Measurements from ENCODE around the gene BTBD6.
"Not testable (repeated sequence)": the region's sequence is repeated elsewhere in the genome, so short reads cannot be mapped to it uniquely, and the experiment has no call there.

Gene BTBD6

GRCh38 chr14:105268736-105269354 lies 20.5 kb downstream of the BTBD6 start:
- no peak for DNase-seq

GRCh38 chr14:105269405-105269804 lies 21.1 kb downstream of the BTBD6 start:
- DNase-seq: no peak

- peak in 4 of 58 donors; percentile 18 to 36 (median 25) for DNase-seq
Measured at GRCh38 chr14:105271224-105271890, 23.0 kb downstream of the BTBD6 start.

DNA sequence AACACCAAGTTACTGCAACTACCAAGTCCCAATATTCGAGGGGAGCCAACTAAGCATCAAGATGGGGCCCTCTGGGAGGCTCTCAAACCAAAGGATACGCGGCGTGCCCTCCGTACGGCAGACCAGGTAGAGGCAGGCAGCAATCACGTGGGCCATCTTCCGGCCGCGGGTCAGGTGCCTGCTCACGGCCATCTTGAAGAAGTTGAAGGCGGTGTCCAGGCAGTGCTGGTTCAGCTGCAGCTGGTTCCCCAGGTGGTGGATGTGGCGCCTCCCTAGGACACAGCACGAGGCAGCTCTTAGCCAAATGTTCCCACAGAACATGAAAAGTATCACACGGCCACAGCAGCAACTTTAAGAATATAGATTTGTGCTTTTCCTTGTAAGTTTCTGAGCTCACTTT lies 24.3 kb downstream of the BTBD6 start:
- no peak for DNase-seq

- no peak for DNase-seq
Measured at GRCh38 chr14:105273062-105273461, 24.7 kb downstream of the BTBD6 start.

- DNase-seq: no peak
Measured at GRCh38 chr14:105274637-105275036, 26.3 kb downstream of the BTBD6 start.

DNA sequence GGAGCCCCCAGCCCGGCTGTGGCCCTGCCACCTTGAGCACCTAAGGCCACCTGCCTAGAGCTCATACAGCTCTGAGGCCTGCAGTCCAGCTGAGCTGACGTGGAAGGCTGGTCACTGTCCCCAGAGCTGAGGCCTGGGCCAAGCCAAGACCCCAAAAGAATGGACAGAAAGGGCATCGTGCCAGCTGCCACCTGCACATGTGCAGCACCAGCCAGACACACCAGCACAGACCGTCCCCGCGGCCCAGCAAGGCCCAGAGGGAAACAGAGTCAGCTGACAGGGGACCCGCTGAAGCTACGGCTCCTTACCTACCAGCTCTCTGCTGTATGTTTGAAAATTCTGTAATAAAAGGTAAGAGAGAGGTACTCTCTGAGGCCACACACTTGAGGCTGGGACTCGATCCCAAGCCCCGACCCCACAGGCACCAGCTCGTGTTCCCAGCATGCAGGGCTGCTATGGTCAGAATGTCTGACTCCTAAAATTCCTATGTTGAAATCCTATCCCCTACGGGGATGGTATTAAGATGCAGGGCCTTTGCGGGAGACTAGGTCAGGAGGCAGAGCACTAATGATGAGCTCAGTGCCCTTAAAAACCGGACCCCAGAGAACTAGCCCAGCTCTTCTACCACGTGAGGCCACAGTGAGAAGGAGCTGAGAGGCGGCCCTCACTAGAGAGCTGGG lies 27.1 kb downstream of the BTBD6 start:
- DNase-seq: no peak

GRCh38 chr14:105277448-105277847 lies 29.1 kb downstream of the BTBD6 start:
- not testable (repeated sequence) for DNase-seq

DNA sequence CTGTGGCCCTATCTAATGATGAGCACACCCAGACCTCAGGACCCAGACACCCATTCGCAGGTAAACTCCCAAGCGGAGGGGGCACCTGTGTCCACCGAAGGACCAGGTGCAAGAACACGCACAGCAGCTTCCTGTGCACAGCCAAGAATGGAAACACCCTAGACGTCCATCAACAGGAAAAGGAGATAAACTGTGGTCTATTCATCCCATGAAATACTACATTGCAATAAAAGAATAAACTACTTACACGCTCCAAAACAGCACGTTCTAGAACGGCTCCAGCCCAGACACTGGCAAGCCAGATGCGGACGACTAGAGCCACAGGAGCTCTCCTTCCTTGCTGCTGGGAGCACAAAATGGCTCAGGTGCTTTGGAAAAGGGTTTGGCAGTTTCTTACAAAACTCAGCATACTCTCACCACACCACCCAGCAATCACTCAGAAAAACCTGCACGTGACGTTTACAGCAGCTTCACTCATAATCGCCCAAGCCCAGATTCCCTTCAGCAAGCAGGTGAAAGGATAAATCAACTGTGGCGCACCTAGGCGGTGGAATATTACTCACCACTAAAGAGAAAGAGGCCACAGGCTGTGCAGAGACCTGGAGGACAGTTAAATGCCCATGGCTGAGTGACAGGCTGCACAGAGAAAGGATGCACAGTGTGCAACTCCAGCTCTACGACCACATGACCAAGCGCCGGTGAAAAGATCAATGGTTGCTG lies 31.5 kb downstream of the BTBD6 start:
- no peak for DNase-seq

DNA sequence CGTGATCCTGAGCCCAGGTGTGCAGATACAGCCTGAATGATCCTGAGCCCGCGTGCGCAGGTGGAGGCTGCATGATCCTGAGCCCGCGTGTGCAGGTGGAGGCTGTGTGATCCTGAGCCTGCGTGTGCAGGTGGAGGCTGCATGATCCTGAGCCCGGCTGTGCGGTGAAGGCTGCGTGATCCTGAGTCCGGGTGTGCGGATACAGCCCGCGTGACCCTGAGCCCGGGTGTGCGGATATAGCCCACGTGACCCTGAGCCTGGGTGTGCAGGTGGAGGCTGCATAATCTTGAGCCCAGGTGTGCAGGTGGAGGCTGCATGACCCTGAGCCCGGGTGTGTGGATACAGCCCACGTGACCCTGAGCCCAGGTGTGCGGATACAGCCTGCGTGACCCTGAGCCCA lies 32.2 kb downstream of the BTBD6 start:
- DNase-seq: no peak

DNA sequence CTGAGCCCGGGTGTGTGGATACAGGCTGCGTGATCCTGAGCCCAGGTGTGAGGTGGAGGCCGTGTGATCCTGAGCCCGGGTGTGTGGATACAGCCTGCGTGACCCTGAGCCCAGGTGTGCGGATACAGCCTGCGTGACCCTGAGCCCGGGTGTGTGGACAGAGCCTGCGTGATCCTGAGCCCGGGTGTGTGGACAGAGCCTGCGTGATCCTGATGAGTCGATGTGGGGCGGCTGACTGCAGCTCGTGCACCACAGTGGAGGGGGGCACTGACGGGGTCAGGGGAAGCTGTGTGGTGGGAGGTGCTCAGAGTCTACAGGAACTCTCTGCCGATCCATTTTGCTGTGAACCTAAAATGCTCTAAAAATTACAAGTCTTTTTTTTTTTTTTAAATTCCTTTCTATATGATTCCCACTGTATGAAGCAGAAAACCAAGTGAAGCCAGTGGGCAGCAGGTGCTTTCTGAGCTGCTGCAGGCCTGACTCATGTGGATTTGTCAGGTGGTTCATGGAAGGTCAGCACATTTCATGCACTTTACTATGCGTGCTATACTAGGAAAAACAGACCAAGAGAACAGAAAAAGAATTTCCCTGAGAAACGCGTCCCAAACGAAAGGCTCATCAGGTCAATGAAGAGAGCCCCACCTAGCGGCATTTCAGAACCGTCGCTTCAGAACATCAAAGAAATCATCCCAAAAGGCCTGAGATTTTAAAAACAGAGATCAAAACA lies 33.2 kb downstream of the BTBD6 start:
- DNase-seq: peak in 12 of 58 donors; percentile 4 to 45 (median 33)

DNA sequence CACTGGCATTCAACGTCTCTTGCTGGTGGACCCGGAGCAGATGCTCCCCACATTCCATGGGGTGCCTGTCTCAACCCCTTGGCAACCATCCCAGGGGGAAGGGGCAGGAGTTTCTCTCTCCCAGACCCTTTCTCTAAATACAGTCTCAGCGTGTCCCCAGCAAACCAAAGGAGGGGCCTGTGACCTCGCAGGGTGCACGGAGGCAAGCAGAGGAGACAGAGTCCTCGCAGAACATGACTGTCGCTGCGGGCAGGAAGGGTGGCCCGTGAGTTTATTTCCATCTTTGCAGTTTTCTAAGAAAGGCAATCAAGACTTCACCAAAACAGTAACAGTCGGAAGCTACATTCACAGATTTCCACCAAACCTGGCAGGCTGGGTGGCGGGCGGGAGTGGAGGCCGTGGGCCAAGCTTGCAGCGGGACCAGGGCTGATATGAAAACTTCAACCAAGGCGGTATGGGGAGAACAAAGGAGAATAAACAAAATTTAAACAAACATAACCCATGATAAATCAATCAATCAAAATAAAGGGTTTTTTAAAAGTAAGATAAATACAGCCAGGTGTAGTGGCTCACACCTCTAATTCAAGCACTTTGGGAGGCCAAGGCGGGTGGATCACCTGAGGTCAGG lies 33.9 kb downstream of the BTBD6 start:
- DNase-seq: peak in 1 of 58 donors; percentile 4

GRCh38 chr14:105283028-105283427 lies 34.7 kb downstream of the BTBD6 start:
- no peak for DNase-seq

DNA sequence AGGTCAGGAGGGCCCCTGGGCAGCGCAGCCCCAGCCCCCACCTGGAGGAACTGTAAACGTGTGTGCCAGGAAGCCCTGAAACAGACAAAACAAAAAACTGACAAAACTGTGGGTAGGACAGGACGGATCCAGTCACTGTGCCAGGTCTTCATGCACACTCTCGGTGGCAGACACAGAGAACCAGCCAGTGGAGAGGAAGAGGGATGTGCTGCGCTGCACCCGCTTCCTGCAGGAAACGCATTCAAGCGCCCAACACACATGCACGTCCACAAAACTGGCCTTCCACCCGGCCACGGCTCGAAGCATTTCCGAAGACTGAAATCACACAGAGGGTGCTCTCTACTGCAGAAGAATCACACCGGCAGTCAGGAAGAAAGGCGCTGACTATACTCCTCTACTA lies 35.6 kb downstream of the BTBD6 start:
- no peak for DNase-seq

GRCh38 chr14:105285174-105285573 lies 36.8 kb downstream of the BTBD6 start:
- DNase-seq: no peak

- DNase-seq: no peak
Measured at GRCh38 chr14:105286759-105287144, 38.4 kb downstream of the BTBD6 start.

GRCh38 chr14:105287249-105288102 lies 39.1 kb downstream of the BTBD6 start:
- DNase-seq: no peak

DNA sequence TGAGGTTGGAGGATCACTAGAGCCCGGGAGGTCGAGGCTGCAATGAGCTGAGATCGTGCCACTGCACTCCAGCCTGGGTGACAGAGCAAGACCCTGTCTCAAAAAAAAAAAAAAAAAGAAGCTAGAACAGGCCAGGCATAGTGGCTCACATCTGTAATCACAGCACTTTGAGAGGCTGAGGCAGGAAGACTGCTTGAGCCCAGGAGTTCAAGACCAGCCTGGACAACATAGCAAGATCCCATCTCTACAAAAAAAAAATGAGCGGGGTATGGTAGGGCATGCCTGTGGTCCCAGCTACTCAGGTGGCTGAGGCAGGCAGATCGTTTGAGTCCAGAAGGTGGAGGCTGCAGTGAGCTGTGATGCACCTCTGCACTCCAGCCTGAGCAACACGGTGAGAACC lies 40.6 kb downstream of the BTBD6 start:
- DNase-seq: not testable (repeated sequence)

DNA sequence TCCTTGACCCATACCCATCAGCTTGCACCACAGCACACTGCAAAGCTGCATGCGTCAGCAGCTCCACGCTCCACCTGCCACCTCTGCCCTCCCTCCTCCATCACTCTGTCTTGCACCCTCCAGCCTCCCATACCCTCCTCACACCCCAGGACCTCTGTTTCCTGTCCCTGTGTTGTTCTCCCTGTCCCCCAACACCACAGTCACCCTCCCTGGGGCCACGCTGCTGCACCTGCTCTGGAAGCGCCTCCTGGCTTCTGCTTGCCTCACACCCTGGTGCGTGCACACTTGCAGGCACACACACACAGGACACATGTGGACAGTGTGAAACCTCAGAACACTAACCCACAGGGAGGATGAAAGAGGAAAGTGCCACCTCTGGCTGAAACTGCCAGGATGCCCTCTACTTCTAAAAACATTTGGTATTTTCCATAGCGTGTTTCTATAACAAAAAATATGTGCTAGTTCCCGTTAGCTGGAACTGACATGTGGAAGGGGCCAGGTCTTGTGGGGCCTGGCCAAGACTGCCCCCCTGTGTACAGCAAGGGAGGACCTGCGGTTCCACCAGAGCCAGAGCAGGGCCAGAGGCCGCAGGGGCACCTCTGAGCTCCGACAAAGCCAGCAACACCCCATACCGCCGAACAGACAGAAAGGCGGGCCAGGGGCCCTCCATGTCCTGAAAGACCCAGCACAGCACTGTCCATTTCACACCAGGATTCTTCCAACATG lies 42.5 kb downstream of the BTBD6 start:
- no peak for DNase-seq
